ENCODE data around the gene RECK.

- no peak for TF ChIP-seq CTCF (conservative IDR thresholded peaks at IDR 0.05; ENCODE audit: low read depth, low read length)
- TF ChIP-seq EZH2 (IDR thresholded peaks at IDR 0.05; ENCODE audit: low read length, unreplicated experiment) = no peak
- no peak for TF ChIP-seq EZH2phosphoT487 (IDR thresholded peaks at IDR 0.05; ENCODE audit: borderline replicate concordance, low read length)
These were observed 98.2 kb downstream of the RECK start for GRCh38 chr9:36134761-36135505.

Data from PC-3 (cell line).